ENCODE data around the gene SLC35F4.

Gene SLC35F4

GRCh38 chr14:57889245-57889644 is 23.4 kb upstream of the SLC35F4 start:
- TF ChIP-seq CTCF (IDR thresholded peaks at IDR 0.05; ENCODE audit: insufficient read depth, low read length, poor library complexity, severe bottlenecking), result no peak
- Histone ChIP-seq H3K4me3 (replicated peaks; ENCODE audit: low read depth, low read length) (no peak overlapping the region), H3K36me3 (ENCODE audit: control insufficient read depth, insufficient read depth, low read length) (no peaks in the 10 kb centered on the region), H3K27me3 (replicated peaks; ENCODE audit: control insufficient read depth, insufficient read depth, low read length) (no peaks in the 10 kb centered on the region)
- DNase-seq (ENCODE audit: extremely low read depth, insufficient read length), result no peak

DNA sequence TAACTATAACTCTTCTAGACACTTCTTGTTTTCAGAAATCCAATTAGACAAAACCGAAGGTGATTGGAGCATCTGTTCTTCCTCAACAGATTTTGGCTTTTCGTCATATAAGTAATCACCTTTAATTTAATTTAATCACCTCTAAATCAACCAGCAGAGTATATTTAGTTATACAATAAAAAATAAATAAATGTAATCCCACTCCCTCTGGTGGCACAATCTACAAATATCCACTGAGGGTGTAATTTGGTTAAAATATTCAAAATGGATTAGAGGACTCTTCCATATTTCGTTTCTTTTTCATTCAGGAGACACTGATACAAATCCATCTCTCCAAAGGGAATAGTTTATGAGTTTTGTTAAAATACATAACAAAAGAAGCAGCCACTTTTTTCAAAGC is 18.3 kb upstream of the SLC35F4 start:
- no peak for DNase-seq (ENCODE audit: extremely low read depth, insufficient read length)
- TF ChIP-seq CTCF (IDR thresholded peaks at IDR 0.05; ENCODE audit: insufficient read depth, low read length, poor library complexity, severe bottlenecking), result no peak
- Histone ChIP-seq H3K27me3 (replicated peaks; ENCODE audit: control insufficient read depth, insufficient read depth, low read length) (no peaks in the 10 kb centered on the region), H3K36me3 (ENCODE audit: control insufficient read depth, insufficient read depth, low read length) (no peaks in the 10 kb centered on the region), H3K4me3 (replicated peaks; ENCODE audit: low read depth, low read length) (no peak overlapping the region)

DNA sequence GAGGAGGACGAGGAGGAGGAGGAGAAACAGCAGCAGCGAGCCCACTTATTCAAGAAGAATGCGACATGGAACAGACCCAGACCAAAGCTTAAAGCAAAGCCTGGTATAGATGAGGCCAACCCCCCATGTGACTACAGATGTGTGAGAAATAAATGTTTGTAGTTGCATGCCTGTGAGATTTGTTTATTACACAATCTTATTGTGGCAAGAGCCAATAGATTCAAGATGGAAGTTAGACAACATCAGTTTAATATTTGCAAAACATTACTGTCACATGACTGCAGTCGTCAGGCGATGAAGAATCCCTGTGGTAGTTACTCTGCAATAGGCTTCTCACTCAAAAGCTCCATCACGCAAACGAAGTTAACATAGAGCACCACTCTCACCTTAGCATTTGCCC is 17.2 kb upstream of the SLC35F4 start:
- Histone ChIP-seq H3K4me3 (replicated peaks; ENCODE audit: low read depth, low read length) (no peak overlapping the region), H3K27me3 (replicated peaks; ENCODE audit: control insufficient read depth, insufficient read depth, low read length) (no peaks in the 10 kb centered on the region), H3K36me3 (ENCODE audit: control insufficient read depth, insufficient read depth, low read length) (no peaks in the 10 kb centered on the region)
- no peak for TF ChIP-seq CTCF (IDR thresholded peaks at IDR 0.05; ENCODE audit: insufficient read depth, low read length, poor library complexity, severe bottlenecking)
- no peak for DNase-seq (ENCODE audit: extremely low read depth, insufficient read length)

GRCh38 chr14:57879516-57879915 is 13.6 kb upstream of the SLC35F4 start:
- Histone ChIP-seq H3K27me3 (replicated peaks; ENCODE audit: control insufficient read depth, insufficient read depth, low read length) (no peaks in the 10 kb centered on the region), H3K4me3 (replicated peaks; ENCODE audit: low read depth, low read length) (no peak overlapping the region), H3K36me3 (ENCODE audit: control insufficient read depth, insufficient read depth, low read length) (no peaks in the 10 kb centered on the region)
- DNase-seq (ENCODE audit: extremely low read depth, insufficient read length), result no peak
- no peak for TF ChIP-seq CTCF (IDR thresholded peaks at IDR 0.05; ENCODE audit: insufficient read depth, low read length, poor library complexity, severe bottlenecking)

DNA sequence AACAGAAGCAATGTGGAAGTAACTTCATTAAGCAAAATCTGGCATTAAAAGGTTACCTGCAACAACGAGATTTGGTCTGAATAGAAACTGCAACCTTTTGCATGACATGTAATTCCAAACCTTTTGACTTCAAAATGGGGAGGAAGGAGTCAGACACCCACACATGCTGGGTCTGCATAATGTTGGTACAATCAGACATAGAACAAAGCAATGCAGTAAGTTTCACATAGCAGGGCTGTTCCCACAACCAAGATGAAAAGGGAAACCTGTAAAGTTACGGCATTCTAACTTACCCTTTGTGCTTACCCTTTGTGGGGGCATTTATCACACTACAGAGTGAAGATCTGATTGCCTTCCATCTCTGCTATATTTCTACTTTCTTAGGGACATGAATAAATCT is 10.1 kb upstream of the SLC35F4 start:
- no peaks in the 10 kb centered on the region for H3K36me3 ChIP-seq (ENCODE audit: control insufficient read depth, insufficient read depth, low read length)
- no peak for TF ChIP-seq CTCF (IDR thresholded peaks at IDR 0.05; ENCODE audit: insufficient read depth, low read length, poor library complexity, severe bottlenecking)
- no peak for DNase-seq (ENCODE audit: extremely low read depth, insufficient read length)
- no peaks in the 10 kb centered on the region for H3K27me3 ChIP-seq (replicated peaks; ENCODE audit: control insufficient read depth, insufficient read depth, low read length)
- H3K4me3 ChIP-seq (replicated peaks; ENCODE audit: low read depth, low read length), result no peak overlapping the region

DNA sequence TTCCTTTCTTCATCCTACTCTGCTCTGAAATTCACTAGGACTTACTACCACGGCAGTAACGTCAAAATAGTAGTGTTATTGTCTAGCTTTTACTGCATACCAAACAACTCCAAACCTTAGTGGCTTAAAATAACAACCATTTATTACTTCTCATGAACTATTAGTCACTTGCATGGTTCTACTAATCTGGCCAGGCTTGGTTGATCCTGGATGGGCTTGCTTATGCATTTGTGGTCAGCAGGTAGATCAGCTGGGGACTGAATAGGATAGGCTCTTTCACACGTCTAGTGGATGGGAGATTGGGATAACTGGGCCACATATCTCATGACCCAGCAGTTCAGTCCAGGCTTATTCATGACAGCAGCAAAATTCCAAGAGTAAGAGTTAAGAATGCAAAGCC is 9.4 kb upstream of the SLC35F4 start:
- Histone ChIP-seq H3K4me3 (replicated peaks; ENCODE audit: low read depth, low read length) (no peak overlapping the region), H3K27me3 (replicated peaks; ENCODE audit: control insufficient read depth, insufficient read depth, low read length) (no peaks in the 10 kb centered on the region), H3K36me3 (ENCODE audit: control insufficient read depth, insufficient read depth, low read length) (no peaks in the 10 kb centered on the region)
- no peak for DNase-seq (ENCODE audit: extremely low read depth, insufficient read length)
- TF ChIP-seq CTCF (IDR thresholded peaks at IDR 0.05; ENCODE audit: insufficient read depth, low read length, poor library complexity, severe bottlenecking), result no peak
